ENCODE measurements around the gene FANCE. TPM values are rescaled to one million over a fixed set of nuclear protein-coding genes. Genes with fewer than 3 reads are reported as not detected.

Gene FANCE
- polyA plus RNA-seq, 1 experiment, result 7.0 TPM

GRCh38 chr6:35480176-35480575 lies 28.0 kb downstream of the FANCE start:
- no peaks in the 10 kb centered on the region for H3K27me3 ChIP-seq (ENCODE audit: control insufficient read depth, insufficient read depth, low read length)
- ChIA-PET POLR2A (no interaction called here), CTCF (no interaction called here)
- no peak for TF ChIP-seq CTCF (IDR thresholded peaks at IDR 0.05; ENCODE audit: low read depth, low read length)
- DNase-seq (ENCODE audit: low read depth, low spot score), result no peak
- H3K27ac ChIP-seq (ENCODE audit: low read depth, low read length), result no peak overlapping the region
- H3K4me3 ChIP-seq (ENCODE audit: low read depth, low read length), result no peak overlapping the region
- H3K9me3 ChIP-seq (ENCODE audit: control insufficient read depth, insufficient read depth, low read length), result no peaks in the 10 kb centered on the region

GRCh38 chr6:35481226-35481625 lies 29.1 kb downstream of the FANCE start:
- Histone ChIP-seq H3K27ac (ENCODE audit: low read depth, low read length) (no peak overlapping the region), H3K27me3 (ENCODE audit: control insufficient read depth, insufficient read depth, low read length) (no peaks in the 10 kb centered on the region), H3K9me3 (ENCODE audit: control insufficient read depth, insufficient read depth, low read length) (no peaks in the 10 kb centered on the region), H3K4me3 (ENCODE audit: low read depth, low read length) (no peak overlapping the region)
- TF ChIP-seq CTCF (IDR thresholded peaks at IDR 0.05; ENCODE audit: low read depth, low read length), result no peak
- no peak for DNase-seq (ENCODE audit: low read depth, low spot score)
- ChIA-PET CTCF (no interaction called here), POLR2A (interaction anchor here (1.0 kb wide), 1 partner anchor 9 kb away, joined by 3 read pairs; no protein-coding TSS in a partner anchor)

- CTCF ChIA-PET, result interaction anchor here (0.5 to 1.2 kb wide), 2 partner anchors 16 to 39 kb away, joined by 3 read pairs; no protein-coding TSS in a partner anchor
- Histone ChIP-seq H3K27ac (ENCODE audit: low read depth, low read length) (no peak overlapping the region), H3K27me3 (ENCODE audit: control insufficient read depth, insufficient read depth, low read length) (no peaks in the 10 kb centered on the region), H3K4me3 (ENCODE audit: low read depth, low read length) (no peak overlapping the region), H3K9me3 (ENCODE audit: control insufficient read depth, insufficient read depth, low read length) (no peaks in the 10 kb centered on the region)
- POLR2A ChIA-PET, result interaction anchor here (0.6 to 1.1 kb wide), 2 partner anchors 10 to 15 kb away, joined by 3 read pairs; no protein-coding TSS in a partner anchor
- DNase-seq (ENCODE audit: low read depth, low spot score), result no peak
- TF ChIP-seq CTCF (IDR thresholded peaks at IDR 0.05; ENCODE audit: low read depth, low read length), result no peak
Measured at GRCh38 chr6:35483062-35483461, 30.9 kb downstream of the FANCE start.

- DNase-seq (ENCODE audit: low read depth, low spot score), result no peak
- CTCF ChIA-PET, result interaction anchor here (1.2 kb wide), 1 partner anchor 16 kb away, joined by 3 read pairs; no protein-coding TSS in a partner anchor
- no peak for TF ChIP-seq CTCF (IDR thresholded peaks at IDR 0.05; ENCODE audit: low read depth, low read length)
- H3K27me3 ChIP-seq (ENCODE audit: control insufficient read depth, insufficient read depth, low read length), result no peaks in the 10 kb centered on the region
- POLR2A ChIA-PET, result interaction anchor here (0.6 to 1.1 kb wide), 2 partner anchors 10 to 15 kb away, joined by 3 read pairs; no protein-coding TSS in a partner anchor
- H3K27ac ChIP-seq (ENCODE audit: low read depth, low read length), result no peak overlapping the region
- H3K9me3 ChIP-seq (ENCODE audit: control insufficient read depth, insufficient read depth, low read length), result no peaks in the 10 kb centered on the region
- no peak overlapping the region for H3K4me3 ChIP-seq (ENCODE audit: low read depth, low read length)
Measured at GRCh38 chr6:35483490-35483889, 31.4 kb downstream of the FANCE start.

- POLR2A ChIA-PET, result interaction anchor here (1.1 kb wide), 1 partner anchor 11 kb away, joined by 3 read pairs; no protein-coding TSS in a partner anchor
- no peak for TF ChIP-seq CTCF (IDR thresholded peaks at IDR 0.05; ENCODE audit: low read depth, low read length)
- DNase-seq (ENCODE audit: low read depth, low spot score), result no peak
- H3K27ac ChIP-seq (ENCODE audit: low read depth, low read length), result no peak overlapping the region
- CTCF ChIA-PET, result no interaction called here
- no peak overlapping the region for H3K4me3 ChIP-seq (ENCODE audit: low read depth, low read length)
- no peaks in the 10 kb centered on the region for H3K27me3 ChIP-seq (ENCODE audit: control insufficient read depth, insufficient read depth, low read length)
- no peaks in the 10 kb centered on the region for H3K9me3 ChIP-seq (ENCODE audit: control insufficient read depth, insufficient read depth, low read length)
Measured at GRCh38 chr6:35483893-35484645, 31.9 kb downstream of the FANCE start.
